Ishikawa (cell line): ENCODE results near the gene IFNK.

Experiments used
- CEBPB ChIP-seq: IDR thresholded peaks from 2 replicates; pipeline ENCODE4 v1.6.1; 2012
- CREB1 ChIP-seq: IDR thresholded peaks from 2 replicates; pipeline ENCODE4 v1.6.1; 2012; ENCODE audit warnings: low read depth
- EGR1 ChIP-seq: IDR thresholded peaks from 2 replicates; pipeline ENCODE4 v1.6.1; 2012
- EP300 ChIP-seq: IDR thresholded peaks from 2 replicates; pipeline ENCODE4 v1.6.1; 2012; ENCODE audit warnings: borderline replicate concordance
- FOXM1 ChIP-seq: IDR thresholded peaks from 2 replicates; pipeline ENCODE4 v1.6.1; 2012; ENCODE audit warnings: low read depth, borderline replicate concordance
- NFIC ChIP-seq: IDR thresholded peaks from 2 replicates; pipeline ENCODE4 v1.6.1; 2012
- RAD21 ChIP-seq: IDR thresholded peaks from 2 replicates; pipeline ENCODE4 v1.6.1; 2012; ENCODE audit warnings: low read depth
- TAF1 ChIP-seq: IDR thresholded peaks from 2 replicates; pipeline ENCODE4 v1.6.1; 2012; ENCODE audit warnings: low read depth, mild to moderate bottlenecking
- TCF12 ChIP-seq: IDR thresholded peaks from 2 replicates; pipeline ENCODE4 v1.6.1; 2012; ENCODE audit warnings: low read depth
- TEAD4 ChIP-seq: IDR thresholded peaks from 2 replicates; pipeline ENCODE4 v1.6.1; 2012
- YY1 ChIP-seq: IDR thresholded peaks from 2 replicates; pipeline ENCODE4 v1.6.1; 2012; ENCODE audit warnings: low read depth
- ZBTB7A ChIP-seq: IDR thresholded peaks from 2 replicates; pipeline ENCODE4 v1.6.1; 2012; ENCODE audit warnings: low read depth
- TF ChIP-seq, protein P1 (sequence below): IDR thresholded peaks from 2 replicates; pipeline ENCODE4 v1.6.1; 2012
- TF ChIP-seq, protein P2 (sequence below): IDR thresholded peaks from 2 replicates; pipeline ENCODE4 v1.6.1; 2012
- TF ChIP-seq, protein P3 (sequence below): IDR thresholded peaks from 2 replicates; pipeline ENCODE4 v1.6.1; 2012; ENCODE audit warnings: low read depth, mild to moderate bottlenecking

Gene IFNK

DNA sequence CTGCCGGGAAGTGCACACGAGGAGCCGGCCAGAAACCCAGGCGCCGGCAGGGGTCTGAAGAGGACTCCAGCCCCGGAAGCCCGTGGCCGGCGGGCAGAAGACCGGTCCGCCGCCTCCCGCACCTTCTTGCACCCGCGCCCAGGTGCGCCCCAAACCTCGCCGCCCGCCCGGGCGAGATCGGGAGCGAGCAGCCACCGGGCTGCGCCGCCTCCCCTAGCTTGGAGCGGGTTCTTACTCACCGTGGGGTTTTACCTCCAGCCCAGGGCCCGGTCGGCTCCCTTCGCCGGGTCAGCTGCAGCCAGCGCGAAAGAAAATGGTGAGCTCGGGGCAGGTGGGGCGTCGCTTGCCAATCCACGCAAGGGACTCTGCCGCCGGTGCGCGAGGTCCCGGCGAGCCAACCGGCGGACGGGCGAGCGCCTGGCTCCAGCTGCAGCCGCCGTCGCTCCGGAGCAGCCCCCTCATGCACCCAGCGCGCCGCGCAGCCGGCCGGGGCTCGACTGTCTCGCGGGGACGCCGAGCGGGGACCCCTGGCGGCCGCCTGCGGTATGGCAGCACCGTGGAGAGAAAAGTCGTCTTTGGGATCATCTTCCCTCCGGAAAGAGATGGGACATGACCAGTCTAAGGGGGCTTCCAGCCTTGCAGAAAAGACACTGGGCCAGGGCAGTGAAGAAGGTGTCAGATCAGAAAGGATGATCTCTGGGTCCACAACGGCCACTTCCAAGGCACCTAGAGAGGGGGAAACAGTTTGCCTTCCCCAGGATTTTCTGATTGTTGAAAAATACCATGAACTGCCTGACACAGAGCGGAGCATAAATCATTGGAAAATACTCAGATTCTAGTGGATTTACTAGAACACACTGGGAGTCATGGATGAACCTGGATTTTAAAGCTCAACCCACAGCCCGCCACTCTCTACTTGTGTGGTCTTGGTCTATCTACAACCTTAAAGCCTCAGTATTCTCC, 5.5 kb downstream of the IFNK start, which contains the start of gene MOB3B:
Gene MOB3B, minus strand, starts transcription at position 499 of the 963 bp plus-strand sequence. CDS start 74,264 bp downstream, outside the sequence.
- TF ChIP-seq TEAD4, result no peak
- peak; percentile 77 for TF ChIP-seq RAD21
- peak; percentile 15; the same call in 1 of the 2 replicates for TF ChIP-seq NFIC
- TF ChIP-seq ZBTB7A, result no peak
- 0 out of 2 replicates have a peak, but pooled peaks have one; percentile 16 for TF ChIP-seq YY1

DNA sequence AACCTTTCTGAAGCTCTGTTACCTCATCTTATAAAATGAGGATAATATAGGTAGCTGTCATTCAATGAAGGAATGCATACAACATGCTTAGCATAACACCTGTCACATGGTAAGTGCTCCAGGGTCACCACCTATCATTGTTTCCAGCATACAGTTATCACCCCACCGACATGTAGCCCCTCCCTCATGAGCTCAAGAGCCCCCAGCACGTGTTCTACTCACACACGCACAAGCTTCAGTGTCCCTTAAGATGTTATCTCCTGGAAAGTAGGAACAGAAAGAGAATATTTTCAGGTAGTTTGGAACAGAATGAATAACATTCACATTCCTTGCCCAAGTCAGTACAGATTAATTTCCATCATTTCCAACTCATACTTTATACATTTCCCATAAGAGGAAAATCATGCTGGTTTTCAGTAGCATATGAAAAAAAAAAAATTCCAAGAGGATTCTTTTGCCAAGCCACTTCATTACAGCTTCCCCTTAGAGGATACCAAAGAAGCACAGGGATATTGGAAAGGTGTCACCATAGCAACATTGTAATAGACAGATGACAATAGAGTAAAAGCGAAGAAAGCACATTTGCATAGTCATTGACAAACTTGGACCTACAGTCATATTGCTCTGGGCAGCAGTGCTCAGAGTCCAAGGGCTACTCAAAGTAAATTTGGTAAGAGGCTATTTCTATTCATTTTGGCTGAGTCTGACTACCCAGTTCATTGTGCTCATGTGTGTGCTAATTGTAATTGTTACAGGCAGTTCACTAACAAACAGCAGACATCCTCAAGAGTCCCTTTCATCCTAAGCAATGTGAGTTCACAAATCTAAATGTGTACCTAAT, 7.0 kb downstream of the IFNK start:
- TF ChIP-seq TAF1 (no peak), RAD21 (no peak), ZBTB7A (no peak), TCF12 (no peak), YY1 (no peak), TEAD4 (no peak), CREB1 (no peak)
- TF ChIP-seq, protein P1, sequence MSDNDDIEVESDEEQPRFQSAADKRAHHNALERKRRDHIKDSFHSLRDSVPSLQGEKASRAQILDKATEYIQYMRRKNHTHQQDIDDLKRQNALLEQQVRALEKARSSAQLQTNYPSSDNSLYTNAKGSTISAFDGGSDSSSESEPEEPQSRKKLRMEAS, result no peak

DNA sequence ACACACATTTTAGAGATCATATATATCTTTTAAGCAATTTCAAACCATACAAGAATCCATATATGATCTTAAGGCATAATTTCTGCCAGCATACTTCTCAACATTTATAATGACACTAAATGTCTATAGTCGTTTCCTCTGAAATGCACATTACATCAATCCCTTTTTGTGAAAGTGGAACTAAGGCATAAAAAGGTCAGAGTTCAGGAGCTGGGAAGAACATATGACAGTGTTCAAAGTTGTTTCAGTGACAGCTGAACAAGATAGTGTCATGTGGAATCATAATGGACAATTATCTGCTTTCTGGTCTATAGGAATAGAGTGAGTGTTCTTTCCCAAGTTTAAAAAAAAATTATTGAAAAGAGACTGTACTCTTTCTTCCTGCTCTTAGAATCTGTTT, 8.0 kb downstream of the IFNK start:
- TF ChIP-seq YY1 (no peak), TAF1 (no peak), EP300 (no peak), NFIC (no peak), TEAD4 (no peak), RAD21 (no peak), CREB1 (no peak), FOXM1 (no peak), EGR1 (no peak)
- TF ChIP-seq, protein P1, result no peak
- TF ChIP-seq, protein P2, sequence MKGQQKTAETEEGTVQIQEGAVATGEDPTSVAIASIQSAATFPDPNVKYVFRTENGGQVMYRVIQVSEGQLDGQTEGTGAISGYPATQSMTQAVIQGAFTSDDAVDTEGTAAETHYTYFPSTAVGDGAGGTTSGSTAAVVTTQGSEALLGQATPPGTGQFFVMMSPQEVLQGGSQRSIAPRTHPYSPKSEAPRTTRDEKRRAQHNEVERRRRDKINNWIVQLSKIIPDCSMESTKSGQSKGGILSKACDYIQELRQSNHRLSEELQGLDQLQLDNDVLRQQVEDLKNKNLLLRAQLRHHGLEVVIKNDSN, result no peak

DNA sequence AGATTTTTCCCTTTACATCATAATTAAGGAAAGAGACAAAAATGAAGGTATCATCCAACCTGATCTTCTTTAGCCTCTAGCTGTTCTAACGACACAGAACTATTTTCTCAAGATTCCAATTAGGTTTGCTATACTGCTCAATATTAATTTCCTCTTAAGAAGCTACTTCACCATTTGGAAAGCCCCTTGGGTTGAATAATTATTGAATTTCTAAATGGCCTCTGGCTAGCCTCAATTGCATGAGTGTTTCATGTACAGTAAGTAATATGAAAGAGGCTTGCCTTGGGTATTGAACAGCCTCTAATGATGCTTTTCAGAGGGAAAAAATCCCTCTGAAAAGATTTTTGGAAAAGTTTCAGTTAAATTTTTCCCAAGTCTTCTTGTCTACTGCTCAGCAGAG, 9.2 kb downstream of the IFNK start:
- no peak for TF ChIP-seq NFIC
- TF ChIP-seq YY1, result no peak

DNA sequence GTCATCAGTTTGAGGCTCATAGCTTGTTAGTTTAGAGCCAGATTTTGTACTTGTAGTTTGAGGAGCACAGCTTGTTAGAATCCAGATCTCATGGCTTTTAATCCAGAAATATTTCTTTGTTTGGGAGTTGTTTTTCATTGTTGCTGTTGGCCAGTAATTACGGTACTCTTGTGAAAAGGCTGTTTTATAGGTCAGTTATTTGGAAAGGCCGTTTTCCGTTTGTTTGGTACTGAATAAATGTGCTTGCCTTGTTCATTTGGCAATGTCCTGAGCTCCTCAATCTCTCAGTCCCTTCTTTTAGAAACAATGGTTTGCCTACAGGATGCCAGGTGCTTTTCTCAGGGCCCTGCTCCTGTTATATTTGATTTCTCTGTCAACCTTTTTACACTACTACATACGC, 10.0 kb downstream of the IFNK start:
- TF ChIP-seq TEAD4 (no peak), ZBTB7A (no peak), TAF1 (no peak), CREB1 (no peak), YY1 (no peak), RAD21 (no peak), EGR1 (no peak), EP300 (no peak), FOXM1 (no peak), CEBPB (no peak), NFIC (no peak), TCF12 (no peak)
- TF ChIP-seq, protein P2, result no peak
- TF ChIP-seq, protein P3, sequence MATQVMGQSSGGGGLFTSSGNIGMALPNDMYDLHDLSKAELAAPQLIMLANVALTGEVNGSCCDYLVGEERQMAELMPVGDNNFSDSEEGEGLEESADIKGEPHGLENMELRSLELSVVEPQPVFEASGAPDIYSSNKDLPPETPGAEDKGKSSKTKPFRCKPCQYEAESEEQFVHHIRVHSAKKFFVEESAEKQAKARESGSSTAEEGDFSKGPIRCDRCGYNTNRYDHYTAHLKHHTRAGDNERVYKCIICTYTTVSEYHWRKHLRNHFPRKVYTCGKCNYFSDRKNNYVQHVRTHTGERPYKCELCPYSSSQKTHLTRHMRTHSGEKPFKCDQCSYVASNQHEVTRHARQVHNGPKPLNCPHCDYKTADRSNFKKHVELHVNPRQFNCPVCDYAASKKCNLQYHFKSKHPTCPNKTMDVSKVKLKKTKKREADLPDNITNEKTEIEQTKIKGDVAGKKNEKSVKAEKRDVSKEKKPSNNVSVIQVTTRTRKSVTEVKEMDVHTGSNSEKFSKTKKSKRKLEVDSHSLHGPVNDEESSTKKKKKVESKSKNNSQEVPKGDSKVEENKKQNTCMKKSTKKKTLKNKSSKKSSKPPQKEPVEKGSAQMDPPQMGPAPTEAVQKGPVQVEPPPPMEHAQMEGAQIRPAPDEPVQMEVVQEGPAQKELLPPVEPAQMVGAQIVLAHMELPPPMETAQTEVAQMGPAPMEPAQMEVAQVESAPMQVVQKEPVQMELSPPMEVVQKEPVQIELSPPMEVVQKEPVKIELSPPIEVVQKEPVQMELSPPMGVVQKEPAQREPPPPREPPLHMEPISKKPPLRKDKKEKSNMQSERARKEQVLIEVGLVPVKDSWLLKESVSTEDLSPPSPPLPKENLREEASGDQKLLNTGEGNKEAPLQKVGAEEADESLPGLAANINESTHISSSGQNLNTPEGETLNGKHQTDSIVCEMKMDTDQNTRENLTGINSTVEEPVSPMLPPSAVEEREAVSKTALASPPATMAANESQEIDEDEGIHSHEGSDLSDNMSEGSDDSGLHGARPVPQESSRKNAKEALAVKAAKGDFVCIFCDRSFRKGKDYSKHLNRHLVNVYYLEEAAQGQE, result no peak
- TF ChIP-seq, protein P1, result no peak

DNA sequence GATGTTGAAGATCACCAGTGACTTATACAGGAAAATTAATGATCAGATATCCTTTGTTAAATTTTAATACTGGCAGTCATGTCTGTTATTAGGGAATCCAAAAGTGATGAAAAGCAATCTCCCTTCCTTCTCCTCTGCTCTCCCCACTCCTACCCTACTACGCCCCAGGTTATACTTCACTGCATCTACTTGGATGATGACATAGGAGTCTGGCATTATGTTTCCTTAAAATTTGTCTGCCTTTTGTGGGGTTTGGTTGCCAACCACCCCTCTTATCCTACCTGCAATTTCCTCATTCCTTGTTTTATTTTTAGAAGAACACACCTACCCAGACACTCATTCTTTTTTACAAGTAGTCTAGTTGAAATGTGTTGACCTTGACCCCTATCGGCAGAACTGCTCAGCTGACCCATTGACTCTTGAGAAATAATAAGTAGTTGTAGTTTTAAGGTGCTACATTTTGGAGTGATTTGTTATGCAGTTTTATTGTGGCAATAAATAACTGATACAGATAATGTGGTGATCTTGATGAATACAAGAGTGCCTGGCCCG, 10.6 kb downstream of the IFNK start:
- TF ChIP-seq YY1 (no peak), EP300 (no peak), CEBPB (no peak), NFIC (no peak), EGR1 (no peak)

DNA sequence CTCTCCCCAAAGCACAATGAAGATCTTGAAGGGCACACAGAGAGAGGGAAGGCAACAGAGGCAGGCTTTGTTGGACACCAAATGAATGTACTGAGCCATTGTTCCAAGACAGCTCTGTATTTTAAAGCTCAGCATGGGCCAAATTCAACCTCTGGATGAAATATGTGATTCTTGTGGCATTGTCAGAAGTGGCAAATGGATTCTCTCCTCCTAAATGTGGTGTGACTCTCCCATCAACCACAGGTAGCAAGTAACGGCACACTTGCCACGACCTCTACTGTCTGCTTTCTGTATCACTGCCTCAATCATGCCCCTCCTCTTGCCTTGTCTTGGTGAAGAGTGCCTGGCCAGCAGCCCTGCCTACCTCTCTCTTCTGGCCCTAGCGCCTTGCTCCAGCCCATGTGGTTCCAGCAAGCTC, 11.6 kb downstream of the IFNK start:
- TF ChIP-seq, protein P2, result no peak
- TF ChIP-seq TEAD4 (no peak), ZBTB7A (no peak), EGR1 (no peak), TCF12 (no peak), CEBPB (no peak), RAD21 (peak; percentile 44)
